Measurements from ENCODE around the gene MAD2L1.
"Not testable (repeated sequence)": the region's sequence is repeated elsewhere in the genome, so short reads cannot be mapped to it uniquely, and the experiment has no call there.

MAD2L1 gene

GRCh38 chr4:120078216-120078615 lies 11.6 kb upstream of the MAD2L1 start:
- TF ChIP-seq CTCF (IDR thresholded peaks at IDR 0.05; ENCODE audit: borderline replicate concordance, insufficient read depth, low read depth, low read length) = no peak
- H3K4me3 ChIP-seq (ENCODE audit: low read depth, low read length) = no peak overlapping the region

- H3K4me3 ChIP-seq (ENCODE audit: low read depth, low read length) = no peak overlapping the region
- peak; percentile 11; the same call in 1 of the 2 replicates for TF ChIP-seq CTCF (IDR thresholded peaks at IDR 0.05; ENCODE audit: borderline replicate concordance, insufficient read depth, low read depth, low read length)
These were observed 4.6 kb upstream of the MAD2L1 start for GRCh38 chr4:120071192-120071795.

- no peak for TF ChIP-seq CTCF (IDR thresholded peaks at IDR 0.05; ENCODE audit: borderline replicate concordance, insufficient read depth, low read depth, low read length)
- no peak overlapping the region for H3K4me3 ChIP-seq (ENCODE audit: low read depth, low read length)
These were observed 3.5 kb upstream of the MAD2L1 start for GRCh38 chr4:120070196-120070595.

GRCh38 chr4:120065974-120066516 lies 603 bp downstream of the MAD2L1 start:
- peak overlapping the region; percentile 65 for H3K4me3 ChIP-seq (ENCODE audit: low read depth, low read length)
- TF ChIP-seq CTCF (IDR thresholded peaks at IDR 0.05; ENCODE audit: borderline replicate concordance, insufficient read depth, low read depth, low read length) = no peak

GRCh38 chr4:120064887-120065286 lies 1.8 kb downstream of the MAD2L1 start:
- TF ChIP-seq CTCF (IDR thresholded peaks at IDR 0.05; ENCODE audit: borderline replicate concordance, insufficient read depth, low read depth, low read length) = no peak
- H3K4me3 ChIP-seq (ENCODE audit: low read depth, low read length) = no peak overlapping the region

GRCh38 chr4:120063711-120064110 lies 2.9 kb downstream of the MAD2L1 start:
- H3K4me3 ChIP-seq (ENCODE audit: low read depth, low read length) = not testable (repeated sequence)

GRCh38 chr4:120062663-120063195 lies 3.9 kb downstream of the MAD2L1 start:
- no peak for TF ChIP-seq CTCF (IDR thresholded peaks at IDR 0.05; ENCODE audit: borderline replicate concordance, insufficient read depth, low read depth, low read length)
- H3K4me3 ChIP-seq (ENCODE audit: low read depth, low read length) = no peak overlapping the region
